BJ (cell line): Measurements from ENCODE around the gene DCBLD1. TPM values are rescaled to one million over a fixed set of nuclear protein-coding genes. Genes with fewer than 3 reads are reported as not detected.

Experiments used
- polyA plus RNA-seq: library from polyadenylated mRNA; depleted of rRNA; stranded (reverse); fragments of >200 nt; gene quantifications from 2 replicates; pipeline ENCODE4 v1.2.3, GENCODE V29; 2011; rRNA removed
- small RNA-seq: library from RNA; depleted of rRNA; stranded (forward); fragments of <200 nt; gene quantifications from one replicate; pipeline ENCODE3, GENCODE V24; 2012; ENCODE audit warnings: low replicate concordance, low read depth; ENCODE audit not compliant: insufficient read length

Gene DCBLD1
- polyA plus RNA-seq, 1 experiment: 30.1 TPM

Small RNA genes lying within 50 kb of the gene (small RNA-seq; reads per million reads assigned to genes)
- gene RNU6-253P: not detected

Other genes with a start within 250 kb of the DCBLD1 start
- gene VGLL2, start 217.1 kb upstream of the DCBLD1 start, polyA plus RNA-seq: not detected in 2 replicates
- gene ROS1, start 56.7 kb upstream of the DCBLD1 start, polyA plus RNA-seq: 0.16 and 0.29 TPM in 2 replicates
- gene GOPC, start 119.8 kb downstream of the DCBLD1 start, polyA plus RNA-seq: 26.9 and 57.1 TPM in 2 replicates
- gene NUS1, start 192.8 kb downstream of the DCBLD1 start, polyA plus RNA-seq: 6.3 and 13.3 TPM in 2 replicates